ENCODE data around the gene TK2. TPM values are rescaled to one million over a fixed set of nuclear protein-coding genes. Genes with fewer than 3 reads are reported as not detected.
"Not testable (repeated sequence)": the region's sequence is repeated elsewhere in the genome, so short reads cannot be mapped to it uniquely, and the experiment has no call there.

TK2 gene
- total and polyA plus RNA-seq, 3 experiments from 2014 or later, result 5.6 to 10.4 (median 5.6) TPM

- no peak overlapping the region for H3K27ac ChIP-seq (ENCODE audit: low read depth, low read length)
- Mint-ChIP-seq H3K27me3 (peaks cover 0 to 2% of the 10 kb centered on the region in 2 donors), H3K4me3 (no peak overlapping the region), H3K36me3 (no peaks in the 10 kb centered on the region), H3K9me3 (no peaks in the 10 kb centered on the region), H3K4me1 (peaks cover 0 to 5% (median 4%) of the 10 kb centered on the region in 3 donors), H3K27ac (no peak overlapping the region)
- H3K4me3 ChIP-seq (ENCODE audit: low read length), result no peak overlapping the region
- ChIA-PET POLR2A (no interaction called here), CTCF (interaction anchor here (1.2 kb wide), 1 partner anchor 86 kb away, joined by 4 read pairs; no protein-coding TSS in a partner anchor)
- no peaks in the 10 kb centered on the region for H3K9me3 ChIP-seq (ENCODE audit: low read length)
- no peaks in the 10 kb centered on the region for H3K4me1 ChIP-seq (ENCODE audit: insufficient read depth, low read length)
- no peaks in the 10 kb centered on the region for H3K36me3 ChIP-seq (ENCODE audit: insufficient read depth, low read length)
- DNase-seq, result no peak
- H3K27me3 ChIP-seq (ENCODE audit: insufficient read depth, low read length, poor library complexity, severe bottlenecking), result no peaks in the 10 kb centered on the region
These were observed 46.9 kb downstream of the TK2 start for GRCh38 chr16:66503030-66503429.

- Histone ChIP-seq H3K27me3 (ENCODE audit: insufficient read depth, low read length, poor library complexity, severe bottlenecking) (no peaks in the 10 kb centered on the region), H3K27ac (ENCODE audit: low read depth, low read length) (no peak overlapping the region), H3K36me3 (ENCODE audit: insufficient read depth, low read length) (no peaks in the 10 kb centered on the region), H3K4me1 (ENCODE audit: insufficient read depth, low read length) (no peaks in the 10 kb centered on the region), H3K9me3 (ENCODE audit: low read length) (no peaks in the 10 kb centered on the region), H3K4me3 (ENCODE audit: low read length) (no peak overlapping the region)
- no peak for DNase-seq
- Mint-ChIP-seq H3K36me3 (no peaks in the 10 kb centered on the region), H3K27ac (no peak overlapping the region), H3K4me3 (no peak overlapping the region), H3K27me3 (peaks cover 0 to 2% of the 10 kb centered on the region in 2 donors), H3K9me3 (no peaks in the 10 kb centered on the region), H3K4me1 (peaks cover 0 to 5% (median 4%) of the 10 kb centered on the region in 3 donors)
- ChIA-PET CTCF (interaction anchor here (1.2 kb wide), 1 partner anchor 87 kb away, joined by 4 read pairs; no protein-coding TSS in a partner anchor), POLR2A (no interaction called here)
These were observed 47.7 kb downstream of the TK2 start for GRCh38 chr16:66502020-66502913.

GRCh38 chr16:66501563-66501962, 48.4 kb downstream of the TK2 start:
- H3K4me1 Mint-ChIP-seq; H3K4me1 ChIP-seq (ENCODE audit: insufficient read depth, low read length); H3K27me3 ChIP-seq (ENCODE audit: insufficient read depth, low read length, poor library complexity, severe bottlenecking); H3K36me3 Mint-ChIP-seq; H3K27ac ChIP-seq (ENCODE audit: low read depth, low read length); H3K9me3 ChIP-seq (ENCODE audit: low read length); H3K27me3 Mint-ChIP-seq; H3K4me3 Mint-ChIP-seq; H3K27ac Mint-ChIP-seq; POLR2A ChIA-PET; H3K4me3 ChIP-seq (ENCODE audit: low read length); H3K9me3 Mint-ChIP-seq; H3K36me3 ChIP-seq (ENCODE audit: insufficient read depth, low read length); DNase-seq: not testable (repeated sequence)
- CTCF ChIA-PET, result interaction anchor here (1.2 kb wide), 1 partner anchor 88 kb away, joined by 4 read pairs; no protein-coding TSS in a partner anchor

DNA sequence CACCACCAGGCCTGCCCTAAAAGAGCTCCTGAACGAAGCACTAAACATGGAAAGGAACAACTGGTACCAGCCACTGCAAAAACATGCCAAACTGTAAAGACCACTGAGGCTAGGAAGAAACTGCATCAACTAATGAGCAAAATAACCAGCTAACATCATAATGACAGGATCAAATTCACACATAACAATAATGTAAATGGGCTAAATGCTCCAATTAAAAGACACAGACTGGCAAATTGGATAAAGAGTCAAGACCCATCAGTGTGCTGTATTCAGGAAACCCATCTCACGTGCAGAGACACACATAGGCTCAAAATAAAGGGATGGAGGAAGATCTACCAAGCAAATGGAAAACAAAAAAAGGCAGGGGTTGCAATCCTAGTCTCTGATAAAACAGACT, 52.0 kb downstream of the TK2 start:
- H3K9me3 ChIP-seq (ENCODE audit: low read length); H3K27me3 ChIP-seq (ENCODE audit: insufficient read depth, low read length, poor library complexity, severe bottlenecking); H3K27ac ChIP-seq (ENCODE audit: low read depth, low read length); H3K36me3 ChIP-seq (ENCODE audit: insufficient read depth, low read length); POLR2A ChIA-PET; H3K4me1 Mint-ChIP-seq; H3K4me3 ChIP-seq (ENCODE audit: low read length); H3K4me1 ChIP-seq (ENCODE audit: insufficient read depth, low read length); H3K36me3 Mint-ChIP-seq; H3K27ac Mint-ChIP-seq; DNase-seq; H3K27me3 Mint-ChIP-seq; H3K9me3 Mint-ChIP-seq; CTCF ChIA-PET; H3K4me3 Mint-ChIP-seq: not testable (repeated sequence)

GRCh38 chr16:66496226-66496625, 53.7 kb downstream of the TK2 start:
- H3K4me1 ChIP-seq (ENCODE audit: insufficient read depth, low read length); H3K36me3 Mint-ChIP-seq; H3K27me3 ChIP-seq (ENCODE audit: insufficient read depth, low read length, poor library complexity, severe bottlenecking); H3K4me1 Mint-ChIP-seq; H3K4me3 Mint-ChIP-seq; H3K27ac ChIP-seq (ENCODE audit: low read depth, low read length); POLR2A ChIA-PET; H3K9me3 ChIP-seq (ENCODE audit: low read length); H3K9me3 Mint-ChIP-seq; H3K27me3 Mint-ChIP-seq; CTCF ChIA-PET; H3K27ac Mint-ChIP-seq; H3K36me3 ChIP-seq (ENCODE audit: insufficient read depth, low read length); H3K4me3 ChIP-seq (ENCODE audit: low read length); DNase-seq: not testable (repeated sequence)

GRCh38 chr16:66495440-66495839, 54.5 kb downstream of the TK2 start:
- Histone ChIP-seq H3K9me3 (ENCODE audit: low read length) (no peaks in the 10 kb centered on the region), H3K36me3 (ENCODE audit: insufficient read depth, low read length) (no peaks in the 10 kb centered on the region), H3K4me3 (ENCODE audit: low read length) (no peak overlapping the region), H3K27me3 (ENCODE audit: insufficient read depth, low read length, poor library complexity, severe bottlenecking) (no peaks in the 10 kb centered on the region), H3K27ac (ENCODE audit: low read depth, low read length) (no peak overlapping the region), H3K4me1 (ENCODE audit: insufficient read depth, low read length) (no peaks in the 10 kb centered on the region)
- DNase-seq, result no peak
- no peaks in the 10 kb centered on the region for H3K27me3 Mint-ChIP-seq
- CTCF ChIA-PET, result no interaction called here
- no peaks in the 10 kb centered on the region for H3K36me3 Mint-ChIP-seq
- H3K4me1 Mint-ChIP-seq, result no peaks in the 10 kb centered on the region
- H3K9me3 Mint-ChIP-seq, result no peaks in the 10 kb centered on the region
- no peak overlapping the region for H3K4me3 Mint-ChIP-seq
- no peak overlapping the region for H3K27ac Mint-ChIP-seq
- POLR2A ChIA-PET, result no interaction called here

- Mint-ChIP-seq H3K36me3 (no peaks in the 10 kb centered on the region), H3K27me3 (no peaks in the 10 kb centered on the region), H3K4me1 (no peaks in the 10 kb centered on the region), H3K9me3 (no peaks in the 10 kb centered on the region), H3K4me3 (no peak overlapping the region), H3K27ac (peak overlapping the region in 1 of 8 donors; percentile 64)
- Histone ChIP-seq H3K4me3 (ENCODE audit: low read length) (no peak overlapping the region), H3K27ac (ENCODE audit: low read depth, low read length) (no peak overlapping the region), H3K9me3 (ENCODE audit: low read length) (no peaks in the 10 kb centered on the region), H3K36me3 (ENCODE audit: insufficient read depth, low read length) (no peaks in the 10 kb centered on the region), H3K4me1 (ENCODE audit: insufficient read depth, low read length) (no peaks in the 10 kb centered on the region), H3K27me3 (ENCODE audit: insufficient read depth, low read length, poor library complexity, severe bottlenecking) (no peaks in the 10 kb centered on the region)
- CTCF ChIA-PET, result no interaction called here
- POLR2A ChIA-PET, result no interaction called here
- no peak for DNase-seq
These were observed 55.0 kb downstream of the TK2 start for GRCh38 chr16:66494916-66495315.

DNA sequence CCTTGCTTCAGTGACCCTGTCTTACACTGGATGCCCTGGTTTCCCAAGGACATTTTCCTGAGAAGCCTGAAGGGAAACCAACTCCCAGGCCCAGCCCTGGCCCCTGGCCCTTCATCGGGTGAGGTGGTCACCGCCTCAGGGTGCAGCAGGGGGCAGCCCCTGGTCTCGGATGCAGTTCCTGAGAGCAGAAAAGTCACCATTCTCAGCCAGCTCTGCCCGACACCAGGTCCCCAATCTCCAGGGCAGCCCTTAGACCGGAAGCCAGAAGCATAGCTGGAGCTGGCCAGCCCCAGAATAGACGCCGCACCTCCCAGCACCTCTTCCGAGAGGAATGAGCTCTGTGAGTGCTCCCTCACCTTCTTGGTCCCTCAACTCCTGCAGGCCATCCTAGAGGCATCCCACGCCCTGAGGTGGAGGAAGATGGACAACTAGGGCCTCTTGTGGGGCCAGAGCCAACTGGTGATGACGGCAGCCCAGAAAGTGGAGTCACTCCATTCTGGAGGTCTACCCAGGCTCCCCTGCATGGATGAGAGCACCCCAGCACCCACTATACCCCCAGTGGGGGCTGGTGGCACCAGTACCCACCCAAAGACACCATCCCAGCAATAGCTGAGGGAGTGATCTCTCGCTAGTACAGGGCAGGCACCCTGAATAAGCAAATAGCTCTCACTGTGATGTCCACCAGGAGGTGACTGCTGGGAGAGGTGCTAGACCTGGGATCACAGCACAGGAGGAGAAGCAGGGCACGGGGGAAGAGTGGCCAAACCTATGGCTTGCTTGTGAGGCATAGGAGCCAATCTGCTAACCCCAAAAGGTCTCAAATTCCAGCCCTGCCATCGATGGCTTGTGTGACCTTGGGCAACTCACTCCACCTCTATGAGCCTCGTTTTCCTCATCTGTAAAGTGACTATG, 56.2 kb downstream of the TK2 start:
- DNase-seq, result no peak
- no peaks in the 10 kb centered on the region for H3K4me1 ChIP-seq (ENCODE audit: insufficient read depth, low read length)
- no peaks in the 10 kb centered on the region for H3K27me3 Mint-ChIP-seq
- no peaks in the 10 kb centered on the region for H3K9me3 ChIP-seq (ENCODE audit: low read length)
- H3K4me3 ChIP-seq (ENCODE audit: low read length), result no peak overlapping the region
- H3K4me3 Mint-ChIP-seq, result no peak overlapping the region
- CTCF ChIA-PET, result interaction anchor here (0.9 to 1.4 kb wide), 3 partner anchors 11 to 87 kb away, joined by 3 to 5 read pairs (median 3); no protein-coding TSS in a partner anchor
- no peaks in the 10 kb centered on the region for H3K36me3 Mint-ChIP-seq
- H3K27ac Mint-ChIP-seq, result peak overlapping the region in 1 of 8 donors; percentile 68
- H3K27ac ChIP-seq (ENCODE audit: low read depth, low read length), result no peak overlapping the region
- no peaks in the 10 kb centered on the region for H3K4me1 Mint-ChIP-seq
- no peaks in the 10 kb centered on the region for H3K9me3 Mint-ChIP-seq
- no peaks in the 10 kb centered on the region for H3K27me3 ChIP-seq (ENCODE audit: insufficient read depth, low read length, poor library complexity, severe bottlenecking)
- POLR2A ChIA-PET, result no interaction called here
- H3K36me3 ChIP-seq (ENCODE audit: insufficient read depth, low read length), result no peaks in the 10 kb centered on the region
